Measurements from ENCODE around the gene GNAS. TPM values are rescaled to one million over a fixed set of nuclear protein-coding genes. Genes with fewer than 3 reads are reported as not detected.
A peak's percentile ranks its signal among the peaks of the same experiment; 100 is the strongest.

Gene GNAS
- total RNA-seq, 1 donor from 2014 or later, result 940 TPM

DNA sequence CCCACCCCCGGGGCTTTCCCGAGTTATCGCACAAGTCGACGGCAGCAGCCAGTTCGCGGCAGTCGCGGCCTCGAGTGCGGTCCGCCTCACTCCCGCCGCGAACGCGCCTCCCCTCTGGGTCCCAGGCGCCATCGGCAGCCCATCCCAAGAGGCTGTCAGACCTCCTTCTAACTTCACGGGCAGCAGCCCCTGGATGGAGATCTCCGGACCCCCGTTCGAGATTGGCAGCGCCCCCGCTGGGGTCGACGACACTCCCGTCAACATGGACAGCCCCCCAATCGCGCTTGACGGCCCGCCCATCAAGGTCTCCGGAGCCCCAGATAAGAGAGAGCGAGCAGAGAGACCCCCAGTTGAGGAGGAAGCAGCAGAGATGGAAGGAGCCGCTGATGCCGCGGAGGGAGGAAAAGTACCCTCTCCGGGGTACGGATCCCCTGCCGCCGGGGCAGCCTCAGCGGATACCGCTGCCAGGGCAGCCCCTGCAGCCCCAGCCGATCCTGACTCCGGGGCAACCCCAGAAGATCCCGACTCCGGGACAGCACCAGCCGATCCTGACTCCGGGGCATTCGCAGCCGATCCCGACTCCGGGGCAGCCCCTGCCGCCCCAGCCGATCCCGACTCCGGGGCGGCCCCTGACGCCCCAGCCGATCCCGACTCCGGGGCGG, 1.6 kb downstream of the GNAS start:
- DNase-seq (ENCODE audit: low spot score), result no peak

DNA sequence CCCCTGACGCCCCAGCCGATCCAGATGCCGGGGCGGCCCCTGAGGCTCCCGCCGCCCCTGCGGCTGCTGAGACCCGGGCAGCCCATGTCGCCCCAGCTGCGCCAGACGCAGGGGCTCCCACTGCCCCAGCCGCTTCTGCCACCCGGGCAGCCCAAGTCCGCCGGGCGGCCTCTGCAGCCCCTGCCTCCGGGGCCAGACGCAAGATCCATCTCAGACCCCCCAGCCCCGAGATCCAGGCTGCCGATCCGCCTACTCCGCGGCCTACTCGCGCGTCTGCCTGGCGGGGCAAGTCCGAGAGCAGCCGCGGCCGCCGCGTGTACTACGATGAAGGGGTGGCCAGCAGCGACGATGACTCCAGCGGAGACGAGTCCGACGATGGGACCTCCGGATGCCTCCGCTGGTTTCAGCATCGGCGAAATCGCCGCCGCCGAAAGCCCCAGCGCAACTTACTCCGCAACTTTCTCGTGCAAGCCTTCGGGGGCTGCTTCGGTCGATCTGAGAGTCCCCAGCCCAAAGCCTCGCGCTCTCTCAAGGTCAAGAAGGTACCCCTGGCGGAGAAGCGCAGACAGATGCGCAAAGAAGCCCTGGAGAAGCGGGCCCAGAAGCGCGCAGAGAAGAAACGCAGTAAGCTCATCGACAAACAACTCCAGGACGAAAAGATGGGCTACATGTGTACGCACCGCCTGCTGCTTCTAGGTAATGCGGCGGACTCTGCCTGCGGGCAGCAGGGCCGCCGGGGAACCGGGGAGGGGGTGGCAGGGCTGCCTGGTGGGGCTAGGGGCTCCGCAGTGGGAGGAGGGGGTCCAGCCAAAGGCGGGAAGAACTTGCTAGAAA, 2.3 kb downstream of the GNAS start:
- DNase-seq (ENCODE audit: low spot score), result no peak

DNA sequence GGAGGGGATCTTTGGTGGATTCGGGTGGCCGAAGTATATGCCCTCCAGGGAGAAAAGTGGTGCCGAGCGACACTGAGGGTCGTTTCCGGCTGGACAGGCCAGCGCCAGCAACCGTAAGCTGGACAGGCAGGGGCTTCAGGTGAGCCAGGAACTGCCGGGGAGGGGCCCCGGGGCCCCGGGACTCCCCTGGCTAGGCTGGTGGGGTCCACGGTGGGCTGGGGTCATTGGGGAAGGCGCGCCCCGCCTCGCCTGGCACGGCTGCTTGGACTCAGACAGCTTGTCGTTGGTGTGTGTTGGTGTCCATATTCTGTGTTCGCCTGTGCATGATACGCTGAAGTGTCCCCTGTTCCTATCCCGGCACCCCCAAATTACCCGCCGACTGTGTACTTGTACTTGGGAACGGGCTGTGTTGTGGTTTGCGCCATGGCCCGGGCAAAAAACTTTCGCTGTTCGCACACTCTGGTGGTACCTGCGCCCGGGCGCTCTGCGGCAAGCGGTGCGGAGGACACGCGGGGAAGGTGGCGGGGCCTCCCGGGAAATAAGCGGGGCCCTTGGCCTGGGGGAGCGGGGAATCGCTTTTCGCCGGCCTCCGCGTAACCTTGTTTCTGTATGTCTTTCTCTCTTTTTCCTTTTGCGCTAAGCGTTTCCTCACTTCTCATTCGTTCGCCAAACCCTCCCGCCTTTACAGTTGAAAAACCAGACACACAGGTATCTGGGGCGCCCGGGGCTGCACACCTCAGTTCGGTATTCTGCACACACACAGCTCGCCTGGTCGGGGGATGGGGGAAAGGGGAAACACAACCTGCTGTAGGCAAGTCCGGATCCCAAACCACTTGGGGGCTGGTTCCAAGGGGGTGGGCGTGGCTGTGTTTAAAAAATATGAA, 3.2 kb downstream of the GNAS start:
- peak; percentile 69 for DNase-seq (ENCODE audit: low spot score)

DNA sequence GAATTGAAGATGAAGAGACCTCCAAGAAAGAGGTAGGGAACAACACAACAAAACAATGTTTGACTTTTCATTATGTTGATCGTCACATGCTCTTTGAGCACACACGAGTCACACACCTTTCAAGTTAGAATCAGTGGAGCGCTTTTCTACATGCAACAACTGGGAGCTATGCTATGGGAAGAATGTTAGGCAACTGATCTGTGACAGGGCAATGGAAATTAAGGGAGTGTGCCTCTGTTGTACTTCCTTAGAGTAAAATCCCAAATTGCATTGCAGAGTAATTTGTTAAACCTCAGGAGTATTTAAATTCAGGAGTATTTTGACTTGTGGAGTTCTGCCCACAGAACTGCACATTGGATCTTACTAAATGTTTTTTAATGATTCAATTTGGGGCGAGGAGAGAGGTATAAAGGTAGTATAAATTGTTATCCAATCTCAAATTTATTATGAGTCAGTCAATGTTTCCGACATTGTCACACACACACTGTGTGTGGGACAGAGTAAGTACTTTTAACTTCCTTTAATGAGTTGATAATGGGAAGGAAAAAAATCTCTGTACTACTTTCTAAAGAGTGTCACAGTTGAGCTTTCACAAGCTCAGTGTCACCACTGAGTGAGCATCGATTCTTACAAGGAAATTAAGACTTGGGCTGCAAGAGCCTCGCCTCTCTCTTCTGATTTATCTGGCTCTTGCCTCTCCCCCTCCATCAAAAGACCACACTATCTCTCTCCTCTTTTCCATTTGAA, 10.7 kb downstream of the GNAS start:
- no peak for DNase-seq (ENCODE audit: low spot score)

DNA sequence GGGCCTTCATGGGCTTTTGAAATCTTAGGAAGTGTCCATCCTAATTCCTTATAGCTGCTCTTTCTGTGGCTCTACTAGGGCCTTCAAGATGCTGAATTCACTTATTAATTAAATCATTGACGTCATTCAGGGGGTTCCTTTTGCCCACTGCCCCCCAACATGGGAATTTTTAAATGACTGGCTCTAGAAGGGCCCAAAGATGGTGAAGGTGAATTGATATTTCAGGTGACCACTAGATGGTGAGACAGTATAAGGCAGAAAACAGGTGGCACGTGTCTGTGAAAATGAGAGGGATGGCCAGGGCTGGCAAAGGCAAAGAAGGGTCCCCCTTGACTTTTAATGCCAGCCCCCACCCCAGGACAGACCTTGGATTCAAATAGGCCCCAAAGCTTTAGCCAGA, 11.8 kb downstream of the GNAS start:
- DNase-seq (ENCODE audit: low spot score), result no peak

DNA sequence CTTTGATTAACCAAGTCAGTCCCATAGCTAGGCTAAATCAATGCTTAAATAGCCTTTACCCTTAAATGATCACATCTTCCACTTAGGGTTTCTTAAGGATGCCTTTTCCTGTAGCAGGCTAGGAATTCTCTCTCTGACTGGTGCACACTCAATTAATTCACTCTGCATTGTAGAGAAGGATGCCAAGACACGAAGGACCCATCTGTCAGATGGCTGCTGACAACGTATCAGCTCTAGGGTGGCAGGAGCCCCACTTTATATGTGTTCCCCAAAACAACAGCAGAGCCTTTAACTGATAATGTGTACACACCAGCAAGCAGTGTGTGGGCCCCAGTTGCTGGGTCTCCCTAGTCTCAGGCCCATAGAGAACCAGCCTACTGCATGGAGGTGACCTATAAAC, 13.3 kb downstream of the GNAS start:
- no peak for DNase-seq (ENCODE audit: low spot score)

DNA sequence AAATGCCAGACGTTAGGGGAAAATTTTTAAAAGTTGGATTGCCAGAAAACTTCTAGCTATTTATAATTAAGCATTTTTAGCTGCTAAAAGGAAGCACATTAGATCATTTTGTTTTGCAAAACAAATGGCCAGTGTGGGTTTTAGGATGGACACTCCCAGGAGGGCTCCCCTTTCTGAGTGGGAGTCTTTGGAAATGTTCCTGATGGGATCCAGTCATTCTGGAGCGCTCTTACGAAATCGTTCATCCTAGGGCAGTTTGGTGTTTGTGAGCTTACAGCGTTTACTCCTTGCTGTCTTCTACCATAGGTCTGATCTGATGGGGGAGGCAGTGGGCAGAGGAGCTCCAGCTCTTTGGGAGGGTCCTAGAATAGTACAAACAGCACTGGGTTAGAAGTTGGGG, 14.7 kb downstream of the GNAS start:
- DNase-seq (ENCODE audit: low spot score), result no peak

DNA sequence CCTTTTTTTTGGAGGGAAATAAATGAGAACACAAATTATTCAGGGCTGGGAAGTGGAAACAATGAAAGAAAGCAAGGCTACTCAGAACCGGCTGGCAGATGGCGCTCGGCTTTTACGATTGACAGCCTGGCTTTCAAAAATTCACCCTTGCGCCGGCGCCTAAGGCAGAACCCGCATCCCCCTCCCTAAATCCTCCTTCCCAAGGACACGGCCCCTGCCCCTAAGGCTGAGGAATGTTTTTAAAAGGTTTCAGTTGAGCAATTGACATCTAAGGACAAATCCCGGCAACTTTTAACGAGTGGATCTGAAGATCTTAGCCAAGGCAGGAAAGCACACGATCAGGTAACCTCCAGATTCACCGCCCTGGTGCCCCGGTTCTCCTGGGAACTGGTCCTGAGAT, 16.3 kb downstream of the GNAS start:
- DNase-seq (ENCODE audit: low spot score), result no peak

DNA sequence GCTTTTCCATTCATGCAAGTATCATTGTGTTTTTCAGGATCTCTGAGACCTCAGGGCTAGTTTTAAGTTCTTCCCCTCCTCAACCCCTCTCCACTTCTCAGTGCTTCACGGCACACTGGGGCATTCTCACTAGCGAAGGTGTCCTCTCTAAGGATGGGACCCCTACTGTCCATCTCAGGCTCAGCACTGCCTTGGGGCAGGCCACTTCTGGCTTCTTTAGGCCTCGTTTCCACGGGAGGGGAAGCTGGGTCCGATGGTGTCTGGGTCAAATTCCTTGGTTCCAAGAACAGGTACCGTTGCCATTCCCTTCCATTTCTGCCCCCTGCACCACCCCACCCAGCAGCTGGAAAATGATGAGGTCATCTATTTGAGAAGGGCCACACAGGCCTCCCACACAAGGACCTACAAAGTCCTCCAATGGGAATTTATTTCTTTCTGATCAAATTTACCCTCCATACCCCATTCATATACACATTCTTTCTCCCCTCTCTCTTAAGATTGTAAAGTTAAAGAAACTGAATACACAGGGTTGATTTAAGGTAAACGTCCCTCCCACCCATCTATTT, 17.2 kb downstream of the GNAS start:
- no peak for DNase-seq (ENCODE audit: low spot score)

DNA sequence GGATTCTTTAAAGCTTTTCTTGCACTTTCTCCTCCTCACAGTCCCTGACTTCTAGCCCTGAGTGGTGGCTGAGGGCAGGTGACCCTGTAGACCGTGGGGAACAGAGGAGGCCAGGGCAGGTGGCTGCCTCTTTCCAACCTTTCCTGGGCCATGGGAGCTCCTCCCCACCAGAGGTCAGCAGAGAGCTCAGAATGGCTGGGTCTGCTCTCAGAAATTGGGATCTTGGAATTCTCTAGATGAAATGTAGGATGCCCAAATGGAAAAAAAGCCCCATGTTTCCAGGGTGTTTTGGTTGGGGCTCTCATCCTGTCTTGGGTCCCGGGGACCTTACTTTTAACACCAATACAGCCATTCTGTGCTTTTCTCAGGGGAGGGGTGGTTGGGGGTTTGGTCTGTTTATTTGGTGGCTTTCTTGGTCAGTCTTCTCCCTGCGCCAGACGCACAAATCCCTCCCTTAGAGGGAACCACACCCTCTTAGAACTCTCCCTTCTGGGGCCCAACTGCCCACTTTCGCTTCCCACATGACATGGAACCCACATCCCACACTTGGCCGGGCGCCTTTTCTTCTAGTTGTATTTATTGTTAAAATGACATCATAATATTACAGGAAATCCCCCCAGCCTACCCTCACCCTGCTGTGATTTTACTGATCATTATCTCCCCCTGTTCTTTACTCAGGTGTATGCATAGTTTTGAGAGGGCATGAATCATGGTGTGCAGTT, 17.9 kb downstream of the GNAS start:
- DNase-seq (ENCODE audit: low spot score), result peak; percentile 66

DNA sequence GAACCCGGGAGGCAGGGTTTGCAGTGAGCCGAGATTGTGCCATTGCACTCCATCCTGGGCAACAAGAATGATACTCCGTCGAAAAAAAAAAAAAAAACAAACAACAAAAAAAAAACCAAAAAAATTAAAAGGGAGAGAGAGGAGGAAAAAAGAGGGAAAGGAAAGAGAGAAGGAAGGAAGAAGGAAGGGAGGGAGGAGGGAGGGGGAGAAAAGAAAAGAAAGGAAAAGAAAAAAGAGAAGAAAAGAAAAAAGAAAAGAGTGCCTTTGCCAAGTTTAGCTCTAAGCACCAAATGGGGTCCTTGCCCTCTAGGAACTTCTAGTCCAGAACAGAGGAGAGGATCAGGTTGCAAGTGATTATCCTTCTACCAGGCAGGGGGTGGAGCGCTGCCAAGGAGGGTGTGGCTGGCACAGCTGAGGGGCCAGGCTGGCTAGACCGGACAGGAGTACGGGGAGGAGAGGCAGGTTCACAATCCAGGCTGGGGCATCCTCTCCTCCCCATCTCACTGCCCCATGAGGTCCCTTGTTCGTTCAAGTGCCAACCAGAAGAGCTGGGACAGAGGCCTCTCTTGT, 19.1 kb downstream of the GNAS start:
- DNase-seq (ENCODE audit: low spot score), result no peak

DNA sequence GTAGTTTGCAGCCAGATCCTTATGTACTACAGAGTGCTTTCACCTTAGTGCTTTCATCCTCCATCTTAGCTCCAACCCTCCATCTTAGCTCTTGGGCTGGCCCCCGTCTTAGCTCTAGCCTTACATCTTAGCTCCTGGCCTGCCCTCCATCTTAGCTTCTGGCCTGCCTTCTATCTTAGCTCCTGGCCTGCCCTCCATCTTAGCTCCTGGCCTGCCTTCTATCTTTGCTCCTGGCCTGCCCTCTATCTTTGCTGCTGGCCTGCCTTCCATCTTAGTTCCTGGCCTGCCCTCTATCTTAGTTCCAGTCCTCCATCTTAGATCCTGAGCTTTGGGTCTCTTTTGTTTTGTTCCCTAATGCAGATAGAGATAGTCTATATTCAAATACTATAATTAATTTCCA, 22.0 kb downstream of the GNAS start:
- no peak for DNase-seq (ENCODE audit: low spot score)

DNA sequence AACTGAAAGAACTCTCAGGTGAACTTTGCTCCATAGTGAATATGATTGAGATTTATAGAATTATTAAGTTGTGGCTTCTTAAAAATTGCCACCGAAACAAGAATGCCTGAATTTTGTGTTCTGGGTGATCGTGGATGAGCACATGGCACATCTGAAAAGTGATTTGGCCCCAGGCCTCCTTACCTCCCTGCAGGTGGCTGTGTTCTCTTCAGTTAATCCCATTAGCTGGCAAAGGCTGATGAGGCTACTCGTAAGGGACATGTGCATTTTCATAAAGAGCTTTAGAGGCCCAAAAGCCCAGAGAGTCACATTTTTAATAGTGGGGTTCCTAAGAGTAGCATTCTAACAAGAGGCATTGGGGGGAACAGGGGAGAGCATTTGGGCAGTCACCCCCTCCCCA, 22.6 kb downstream of the GNAS start:
- DNase-seq (ENCODE audit: low spot score), result no peak

DNA sequence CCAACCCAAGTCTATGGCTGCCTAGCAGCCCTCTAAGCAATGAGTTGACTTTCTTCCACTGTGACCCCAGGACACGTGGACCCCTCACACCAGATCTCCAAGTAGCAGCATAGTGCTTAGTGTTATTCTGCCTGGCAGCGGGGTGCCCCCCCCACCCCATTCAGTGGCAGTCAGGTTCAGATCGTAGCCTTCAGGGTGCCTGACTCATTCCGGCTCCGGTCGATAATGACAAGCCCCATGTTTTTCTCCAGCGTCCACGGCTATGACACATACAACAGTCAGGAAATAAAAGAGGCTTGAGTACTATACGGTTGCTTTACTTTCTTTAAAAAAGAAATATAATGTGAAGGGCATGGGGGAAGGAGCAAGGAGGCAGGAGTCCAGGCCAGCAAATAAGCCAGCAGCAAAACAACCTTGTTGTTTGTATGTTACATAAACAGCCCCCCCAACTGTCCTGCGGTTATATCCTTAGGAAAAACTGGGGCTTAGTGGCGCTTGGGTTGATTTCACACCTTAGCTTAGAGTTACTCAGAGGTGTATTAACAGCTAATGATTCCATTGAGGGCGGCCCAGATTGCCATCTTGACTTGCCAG, 23.1 kb downstream of the GNAS start:
- DNase-seq (ENCODE audit: low spot score), result no peak

DNA sequence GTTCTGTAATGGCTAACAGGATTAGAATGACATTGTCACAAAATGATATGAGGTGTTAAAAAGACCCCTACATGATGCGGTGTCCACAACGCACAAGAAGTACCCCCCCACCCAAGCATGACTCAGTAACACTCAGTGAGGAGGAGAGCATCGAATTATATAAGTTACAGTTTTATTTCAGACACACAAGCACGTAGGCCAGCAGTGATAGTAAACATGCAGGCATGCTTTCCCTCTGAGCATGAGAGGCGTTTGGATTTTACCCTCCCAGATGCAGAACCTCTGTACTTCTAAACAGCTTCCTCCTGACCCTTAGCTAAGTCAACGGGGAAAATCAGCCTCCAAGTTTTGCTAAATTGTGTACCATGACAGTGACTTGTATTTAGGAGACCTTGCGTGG, 23.9 kb downstream of the GNAS start:
- DNase-seq (ENCODE audit: low spot score), result no peak

DNA sequence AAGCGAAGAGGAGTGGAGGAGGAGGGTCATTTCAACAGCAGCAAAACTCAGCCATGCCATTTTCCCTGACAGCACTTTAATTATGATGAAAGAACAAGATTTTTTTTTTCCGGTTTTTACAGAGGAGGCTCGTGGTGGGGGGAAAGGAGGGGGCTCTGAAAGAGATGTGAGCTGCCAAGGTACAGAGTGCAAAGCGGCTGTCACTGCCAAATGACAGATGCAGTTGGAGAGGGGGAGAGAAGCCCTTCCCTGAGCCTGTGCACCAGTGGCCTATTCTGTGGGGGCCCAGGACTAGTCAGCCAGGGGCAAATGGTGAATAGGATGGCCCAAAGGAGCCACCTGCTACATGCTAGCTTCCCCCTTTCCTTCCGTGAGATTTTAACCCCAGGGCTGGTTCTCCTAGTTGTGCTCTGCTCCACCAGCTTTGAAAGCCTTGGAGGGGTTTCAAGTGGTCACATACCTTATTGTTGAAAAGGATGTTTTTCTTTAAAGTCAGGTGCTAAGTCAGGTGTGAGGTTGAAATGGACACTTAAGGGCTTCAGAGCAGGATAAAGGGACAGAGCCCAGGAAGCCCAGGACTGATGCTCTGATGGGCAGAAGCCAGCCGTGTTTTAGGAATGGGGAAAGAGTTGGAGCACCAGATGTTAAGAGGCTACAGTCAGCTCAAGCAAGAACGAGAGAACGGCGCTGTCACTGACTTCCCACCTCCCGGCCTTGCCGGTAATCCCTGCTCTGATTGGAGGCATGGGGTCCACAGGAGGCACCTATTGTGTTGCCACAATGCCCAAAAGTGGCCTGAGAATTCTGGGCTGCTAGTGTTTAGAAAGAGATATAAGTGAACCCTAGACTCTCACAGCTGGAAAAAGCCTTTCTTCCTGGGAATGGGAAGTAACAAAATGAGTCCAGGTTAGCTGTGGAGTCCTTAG, 24.8 kb downstream of the GNAS start:
- no peak for DNase-seq (ENCODE audit: low spot score)

DNA sequence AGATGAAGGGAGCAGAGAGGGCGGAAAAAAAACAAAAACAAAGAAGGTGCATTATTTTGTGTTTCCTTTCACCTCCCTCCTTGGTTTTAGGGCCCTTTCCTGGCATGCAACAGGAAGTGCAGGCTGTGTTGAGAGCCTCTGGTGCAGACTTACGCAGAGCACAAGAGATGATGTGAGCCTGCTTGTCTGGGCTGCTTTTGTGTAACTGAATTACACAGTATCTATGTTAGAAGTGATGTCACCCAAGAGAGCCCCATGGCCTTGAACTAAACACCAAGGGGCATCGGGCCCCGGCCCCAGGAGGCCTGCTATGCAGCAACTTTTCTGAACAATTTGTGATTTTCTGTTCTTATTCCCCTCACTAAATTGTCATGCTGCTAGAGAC, 25.5 kb downstream of the GNAS start:
- DNase-seq (ENCODE audit: low spot score), result no peak

DNA sequence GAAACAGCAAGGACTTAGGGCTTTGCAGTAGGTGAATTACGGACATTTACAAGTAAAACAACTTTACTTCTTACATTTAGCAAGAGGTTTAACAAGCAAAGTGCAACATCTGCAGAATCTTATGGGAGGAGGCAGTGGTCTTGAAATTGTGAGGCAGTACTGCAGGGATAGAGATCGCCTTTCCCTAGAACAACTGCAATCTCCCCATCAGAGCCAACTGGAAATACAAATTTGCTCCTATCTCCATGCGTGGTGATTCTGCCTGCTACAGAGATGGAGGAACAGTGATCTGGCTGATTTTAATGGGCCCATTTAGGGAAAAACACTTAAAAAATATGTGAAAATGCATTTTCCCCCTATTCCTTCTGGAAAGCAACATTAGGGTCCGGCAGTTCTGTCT, 25.9 kb downstream of the GNAS start:
- DNase-seq (ENCODE audit: low spot score), result no peak

DNA sequence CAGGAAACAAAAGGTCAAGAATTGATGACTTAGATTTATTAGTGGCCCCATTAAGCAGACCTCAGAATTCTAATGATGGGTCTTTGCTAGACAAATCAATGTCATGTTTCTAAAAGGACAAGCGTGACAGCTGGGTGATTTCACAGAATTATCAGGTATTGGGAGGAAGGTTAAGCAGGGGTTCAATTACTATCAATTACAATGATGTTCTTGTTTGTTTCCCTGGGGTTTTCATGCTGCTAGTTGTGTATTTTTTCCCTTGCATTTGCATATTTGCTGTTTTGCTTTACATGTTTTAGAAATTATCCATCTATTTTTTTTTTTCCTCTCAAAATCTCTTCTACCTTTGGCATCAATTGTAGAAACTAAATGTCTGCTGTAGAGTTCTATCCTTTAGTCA, 27.9 kb downstream of the GNAS start:
- no peak for DNase-seq (ENCODE audit: low spot score)

All from ureter (tissue), 1 donor.